ENCODE data around the gene PICALM.

Gene PICALM

DNA sequence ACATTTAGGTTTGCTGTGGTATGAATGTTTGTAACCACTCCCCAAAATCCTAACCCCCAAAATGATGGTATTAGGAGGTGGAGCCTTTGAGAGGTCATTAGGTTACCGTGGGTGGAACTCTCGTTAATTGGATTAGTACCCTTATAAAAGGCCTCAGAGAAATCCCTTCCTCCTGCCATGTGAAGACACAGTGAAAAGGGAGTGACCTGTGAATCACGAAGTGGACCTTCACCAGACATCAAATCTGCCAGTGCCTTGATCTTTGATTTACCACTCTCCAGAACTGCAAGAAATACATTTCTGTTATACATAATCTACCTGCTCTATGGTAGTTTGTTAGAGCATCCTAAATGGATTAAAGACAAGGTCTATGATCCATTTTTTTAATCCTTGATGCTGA is 12.6 kb upstream of the PICALM start:
- no peak for DNase-seq (ENCODE audit: low read depth)

DNA sequence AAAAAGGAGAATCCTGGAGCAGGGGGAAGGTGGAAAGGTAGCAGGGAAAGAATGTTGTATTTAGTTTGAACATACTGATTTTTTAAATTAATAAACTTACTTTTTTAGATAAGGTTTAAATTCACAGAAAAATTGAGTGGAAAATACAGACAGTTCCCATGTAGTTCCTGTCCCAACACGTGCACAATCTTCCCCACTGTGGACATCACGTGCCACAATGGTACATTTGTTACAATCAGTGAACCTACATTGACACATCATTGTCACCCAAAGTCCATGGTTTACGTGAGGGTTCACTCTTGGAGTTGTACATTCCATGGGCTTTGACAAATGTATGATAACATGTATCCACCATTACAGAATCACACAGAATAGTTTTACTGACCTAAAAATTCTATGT is 10.5 kb upstream of the PICALM start:
- no peak for DNase-seq (ENCODE audit: low read depth)

- no peak for DNase-seq (ENCODE audit: low read depth)
Observed at GRCh38 chr11:86073948-86074347, 5.1 kb upstream of the PICALM start.

- DNase-seq (ENCODE audit: low read depth): no peak
Observed at GRCh38 chr11:86072211-86072610, 3.3 kb upstream of the PICALM start.

- no peak for DNase-seq (ENCODE audit: low read depth)
Observed at GRCh38 chr11:86070142-86071056, 1.5 kb upstream of the PICALM start.

GRCh38 chr11:86069408-86070101 is 671 bp upstream of the PICALM start:
- DNase-seq (ENCODE audit: low read depth): peak; percentile 96

- DNase-seq (ENCODE audit: low read depth): no peak
Observed at GRCh38 chr11:86068138-86068871, 579 bp downstream of the PICALM start.

DNA sequence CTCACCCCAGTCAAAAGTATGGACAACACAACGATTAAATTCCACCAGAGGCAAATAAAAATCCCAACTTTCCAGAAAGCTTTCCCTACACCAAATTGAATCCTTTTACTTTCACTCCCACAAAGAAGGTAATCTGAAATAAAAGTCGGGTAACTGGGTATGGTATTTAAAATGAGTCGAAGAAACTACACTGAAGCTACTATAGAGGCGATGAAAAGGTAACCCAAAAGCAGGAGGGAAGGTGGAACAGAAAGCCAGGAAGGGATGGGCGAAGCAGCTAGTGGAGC is 1.1 kb downstream of the PICALM start:
- DNase-seq (ENCODE audit: low read depth): no peak

DNA sequence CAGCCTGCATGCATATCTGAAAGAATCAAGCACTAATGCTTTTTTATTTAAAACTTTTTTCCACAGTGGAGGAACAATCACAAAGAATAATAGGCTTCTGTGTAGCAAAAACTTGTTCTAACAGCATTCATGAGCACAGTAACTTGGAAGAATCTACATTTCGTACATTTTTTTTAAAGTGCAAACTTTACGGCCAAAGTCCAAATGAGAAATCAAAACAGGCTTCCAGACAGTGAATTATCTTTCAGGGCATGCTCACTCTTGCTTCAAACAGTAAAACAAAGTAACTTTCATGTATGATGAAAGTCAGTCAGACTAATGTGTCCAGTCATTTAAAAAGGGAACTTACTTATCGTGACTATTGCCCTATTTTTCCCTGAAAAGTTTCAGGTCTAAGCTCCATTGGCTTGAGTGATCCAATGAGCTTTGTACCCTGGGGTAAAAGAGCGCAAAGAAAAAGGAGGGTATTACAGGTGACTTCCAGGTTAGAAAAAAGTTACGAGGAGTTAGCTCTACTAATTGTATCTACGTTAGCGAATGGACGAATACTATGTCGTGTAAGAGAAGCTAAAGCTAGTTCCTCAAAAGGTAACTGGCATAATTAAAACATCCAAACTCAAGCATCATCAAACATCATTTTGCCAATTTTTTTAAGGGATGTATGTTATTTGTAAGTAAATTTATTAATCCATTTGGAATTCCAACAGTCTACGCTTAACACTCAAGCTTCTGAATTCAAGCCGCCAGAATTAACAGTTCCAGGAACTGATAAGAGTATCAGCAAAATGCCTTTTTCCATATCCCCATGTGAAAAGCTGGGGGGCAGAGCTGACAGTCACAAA is 1.7 kb downstream of the PICALM start:
- no peak for DNase-seq (ENCODE audit: low read depth)

DNA sequence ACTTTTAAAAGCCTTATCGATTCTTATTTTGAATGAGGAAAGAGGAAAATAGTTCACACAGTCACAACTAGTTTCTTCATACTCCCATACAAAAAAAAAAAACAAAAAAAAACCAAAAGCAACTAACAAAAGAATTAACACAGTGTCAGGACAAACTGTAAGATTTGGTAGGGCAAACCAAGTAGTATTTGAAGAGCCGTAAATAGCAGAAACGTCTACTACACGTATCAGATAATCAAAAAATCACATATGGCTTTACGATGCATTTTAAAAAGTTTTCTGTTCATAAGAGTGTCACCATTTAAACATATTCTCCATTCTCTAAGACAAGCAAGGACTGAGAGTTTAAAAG is 2.3 kb downstream of the PICALM start:
- no peak for DNase-seq (ENCODE audit: low read depth)

DNA sequence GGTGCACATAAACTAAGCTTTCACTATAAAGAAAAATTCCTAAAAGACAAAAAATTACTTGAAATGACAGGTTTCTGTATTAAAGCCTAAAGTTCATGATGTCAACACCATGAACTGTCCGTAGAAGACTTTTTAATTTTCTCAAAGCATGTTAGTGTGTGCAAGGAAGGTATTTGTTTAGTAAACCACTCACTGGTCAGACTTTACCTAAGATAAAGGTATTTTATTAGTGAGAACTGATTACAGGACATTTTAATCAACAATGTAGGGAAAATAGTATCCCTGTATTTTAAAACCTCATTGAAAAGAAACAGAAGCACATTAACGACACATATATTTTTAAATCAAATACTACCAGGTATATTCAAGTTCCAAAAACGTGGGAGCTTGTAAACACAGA is 2.9 kb downstream of the PICALM start:
- DNase-seq (ENCODE audit: low read depth): no peak

DNA sequence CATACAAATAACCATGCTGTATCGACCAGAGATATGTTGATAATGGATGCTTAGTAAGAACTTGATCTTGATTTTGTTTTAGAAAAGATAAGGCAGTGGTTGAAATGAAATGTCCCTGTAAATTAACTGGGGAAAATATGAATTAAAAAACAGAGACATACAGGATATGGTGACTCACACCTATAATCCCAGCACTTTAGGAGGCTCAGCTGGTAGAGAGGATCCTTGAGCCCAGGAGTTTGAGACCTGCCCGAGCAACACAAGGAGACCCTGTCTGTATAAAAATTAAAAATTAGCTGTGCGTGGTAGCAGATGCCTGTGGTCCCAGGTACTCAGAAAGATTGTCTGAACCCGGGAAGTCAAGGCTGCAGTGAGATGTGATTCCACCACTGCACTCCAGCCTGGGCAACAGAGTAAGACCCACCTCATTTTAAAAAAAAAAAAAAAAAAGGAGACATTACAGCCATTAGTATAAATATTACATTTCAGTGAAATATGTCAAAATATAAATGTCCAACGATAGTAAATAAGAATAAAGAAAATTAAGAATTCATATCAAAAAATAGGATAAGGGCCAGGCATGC is 4.6 kb downstream of the PICALM start:
- peak; percentile 82 for DNase-seq (ENCODE audit: low read depth)

DNA sequence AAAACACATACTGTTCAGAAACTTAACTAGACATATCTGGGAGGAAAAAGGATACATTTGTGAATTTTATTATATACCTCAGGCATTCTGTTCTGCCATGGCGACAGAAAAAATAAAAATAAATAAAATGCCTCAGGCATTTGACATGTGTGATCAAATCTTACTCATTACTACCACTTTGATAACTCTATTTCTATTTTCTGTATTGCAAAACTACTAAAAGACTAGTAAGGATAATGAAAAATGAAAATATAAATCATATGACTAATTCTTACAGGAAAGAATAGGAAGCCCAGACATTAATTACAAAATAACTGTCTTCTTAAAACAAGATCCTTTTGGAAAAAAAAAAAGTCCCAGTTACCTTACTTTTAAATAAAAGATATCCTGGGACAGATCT is 5.3 kb downstream of the PICALM start:
- DNase-seq (ENCODE audit: low read depth): no peak

GRCh38 chr11:86062719-86063118 is 6.2 kb downstream of the PICALM start:
- peak; percentile 60 for DNase-seq (ENCODE audit: low read depth)

DNA sequence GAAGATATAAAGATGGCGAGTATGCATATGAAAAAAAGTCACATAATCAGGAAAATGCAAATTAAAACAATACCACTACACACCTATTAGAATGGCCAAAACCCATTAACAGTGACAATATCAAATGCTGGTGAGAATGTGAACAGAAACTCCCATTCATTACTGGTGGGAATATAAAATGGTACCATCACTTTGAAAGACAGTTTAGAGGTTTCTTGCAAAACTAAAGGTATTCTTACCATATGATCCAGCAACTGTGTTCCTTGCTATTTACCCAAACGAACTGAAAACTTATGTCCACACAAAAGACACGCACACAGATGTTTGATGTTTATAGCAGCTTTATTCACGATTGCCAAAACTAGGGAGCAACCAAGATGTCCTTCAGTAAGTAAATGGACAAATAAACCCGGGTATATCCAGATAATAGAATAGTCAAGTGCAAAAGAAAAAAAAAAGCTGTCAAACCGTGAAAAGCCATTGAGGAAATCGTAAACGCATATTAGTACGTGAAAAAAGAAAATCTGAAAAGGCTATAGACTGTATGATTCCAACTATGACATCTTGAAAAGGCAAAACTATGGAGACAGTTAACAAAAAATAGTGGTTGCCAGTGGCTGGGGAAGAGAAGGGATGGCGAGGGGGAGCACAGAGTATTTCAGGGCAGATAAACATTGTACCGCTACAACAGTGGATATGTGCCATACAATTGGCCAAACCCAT is 7.2 kb downstream of the PICALM start:
- no peak for DNase-seq (ENCODE audit: low read depth)

- DNase-seq (ENCODE audit: low read depth): no peak
Observed at GRCh38 chr11:86060544-86060943, 8.3 kb downstream of the PICALM start.

DNA sequence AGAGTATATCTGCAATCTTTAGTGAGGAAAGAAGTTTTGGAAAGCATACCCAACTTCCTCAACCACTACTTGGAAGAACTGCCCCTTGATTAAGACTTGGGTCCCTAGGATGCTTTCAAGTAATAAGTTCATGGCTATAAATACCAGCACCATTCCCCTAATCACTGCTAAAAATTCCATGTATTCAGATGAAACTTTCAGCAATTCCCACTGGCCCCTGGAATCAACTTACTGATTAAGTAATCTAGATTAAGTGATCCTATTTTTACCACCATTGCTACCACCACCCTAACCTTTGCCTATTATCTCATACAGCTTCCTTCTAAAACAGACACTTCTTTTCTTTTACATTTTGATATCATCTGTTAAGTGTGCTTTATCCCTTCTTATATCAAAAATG is 10.5 kb downstream of the PICALM start:
- no peak for DNase-seq (ENCODE audit: low read depth)

DNA sequence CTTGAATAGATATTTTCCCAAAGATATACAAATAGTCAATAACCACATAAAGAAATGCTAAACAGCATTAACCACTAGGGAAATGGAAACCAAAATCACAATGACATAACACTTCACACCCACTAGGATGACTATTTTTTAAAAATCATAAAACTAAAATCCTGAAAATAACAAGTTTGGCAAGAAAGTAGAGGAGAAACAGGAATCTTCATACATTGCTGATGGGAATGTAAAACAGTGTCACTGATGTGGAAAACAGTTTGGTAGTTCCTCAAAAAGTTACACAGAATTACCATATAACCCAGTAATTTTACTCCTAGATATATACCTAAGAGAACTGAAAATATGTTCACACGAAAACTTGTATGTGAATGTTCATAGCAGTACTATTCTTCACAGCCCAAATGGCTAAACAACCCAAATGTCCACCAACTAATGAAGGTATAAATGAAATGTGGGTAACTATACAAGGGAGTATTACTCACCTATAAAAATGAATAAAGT is 12.5 kb downstream of the PICALM start:
- no peak for DNase-seq (ENCODE audit: low read depth)

- DNase-seq (ENCODE audit: low read depth): no peak
Observed at GRCh38 chr11:86052693-86053641, 15.9 kb downstream of the PICALM start.
